NK-92 (cell line): ENCODE results near the gene MEGF6.

ENCODE experiments used
- DNase-seq: peaks from one replicate; lab custom pipeline; 2025; ENCODE audit not compliant: unreplicated experiment; lab: John Stamatoyannopoulos, UW

Gene MEGF6

DNA sequence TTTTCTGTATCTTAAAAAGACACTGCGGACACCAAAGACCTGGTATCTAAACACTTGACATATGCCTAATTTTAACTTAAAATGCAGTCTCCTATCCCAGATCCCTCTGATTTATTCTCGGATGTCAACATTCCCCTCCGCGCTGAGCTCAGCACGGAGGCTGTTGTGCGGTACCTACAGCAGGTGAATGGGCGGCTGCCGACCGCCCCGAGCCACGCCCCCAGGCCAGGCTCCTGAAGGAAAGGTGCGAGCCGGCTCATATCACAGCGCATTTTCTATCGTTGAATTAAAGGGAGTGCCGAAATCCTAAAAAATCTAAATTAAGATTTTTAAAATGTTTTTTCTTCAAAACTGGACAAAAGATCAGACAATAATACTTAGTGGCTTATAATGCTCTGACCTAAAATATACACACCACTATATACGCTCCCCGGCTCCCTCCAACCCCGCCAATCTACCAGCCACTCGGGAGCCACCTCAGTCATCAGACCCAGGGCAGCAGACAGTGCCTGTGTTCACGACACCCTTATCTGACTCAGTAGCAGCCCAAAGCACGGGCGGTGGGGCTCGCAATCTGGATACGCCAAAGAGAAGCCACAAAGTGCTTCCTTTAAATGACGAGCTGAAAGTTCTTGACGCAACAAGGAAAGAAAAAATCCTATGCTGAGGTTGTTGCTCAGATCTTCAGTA, 34.5 kb upstream of the MEGF6 start:
- no peak for DNase-seq

DNA sequence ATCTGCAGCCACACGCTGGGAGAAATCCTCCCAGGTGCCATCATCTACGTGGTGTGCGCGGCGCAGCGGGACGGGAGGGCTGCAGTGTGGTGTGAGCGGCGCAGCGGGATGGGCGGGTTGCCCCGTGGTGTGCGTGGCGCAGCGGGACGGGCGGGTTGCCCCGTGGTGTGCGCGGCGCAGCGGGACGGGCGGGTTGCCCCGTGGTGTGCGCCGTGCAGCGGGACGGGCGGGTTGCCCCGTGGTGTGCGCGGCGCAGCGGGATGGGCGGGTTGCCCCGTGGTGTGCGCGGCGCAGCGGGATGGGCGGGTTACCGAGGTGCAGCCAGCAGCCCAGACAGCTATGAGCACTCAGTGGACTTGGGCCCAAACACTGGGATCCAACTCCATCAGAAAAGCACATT, 33.9 kb upstream of the MEGF6 start:
- no peak for DNase-seq

DNA sequence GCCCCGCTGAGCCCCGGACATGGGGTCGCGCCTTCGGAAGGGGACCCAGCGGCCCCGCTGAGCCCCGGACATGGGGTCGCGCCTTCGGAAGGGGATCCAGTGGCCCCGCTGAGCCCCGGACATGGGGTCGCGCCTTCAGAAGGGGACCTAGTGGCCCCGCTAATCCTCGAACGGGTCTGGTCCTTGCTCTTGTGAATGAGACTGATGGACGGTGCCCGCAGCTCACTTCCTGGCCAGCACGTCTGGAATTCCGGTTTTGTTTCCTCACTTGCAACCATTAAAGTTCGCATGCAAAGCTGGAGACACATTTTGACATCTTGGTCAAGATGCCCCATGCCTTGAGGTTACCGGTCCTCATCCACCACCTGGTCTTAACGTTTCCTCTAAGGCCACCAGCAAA, 33.0 kb upstream of the MEGF6 start:
- no peak for DNase-seq

DNA sequence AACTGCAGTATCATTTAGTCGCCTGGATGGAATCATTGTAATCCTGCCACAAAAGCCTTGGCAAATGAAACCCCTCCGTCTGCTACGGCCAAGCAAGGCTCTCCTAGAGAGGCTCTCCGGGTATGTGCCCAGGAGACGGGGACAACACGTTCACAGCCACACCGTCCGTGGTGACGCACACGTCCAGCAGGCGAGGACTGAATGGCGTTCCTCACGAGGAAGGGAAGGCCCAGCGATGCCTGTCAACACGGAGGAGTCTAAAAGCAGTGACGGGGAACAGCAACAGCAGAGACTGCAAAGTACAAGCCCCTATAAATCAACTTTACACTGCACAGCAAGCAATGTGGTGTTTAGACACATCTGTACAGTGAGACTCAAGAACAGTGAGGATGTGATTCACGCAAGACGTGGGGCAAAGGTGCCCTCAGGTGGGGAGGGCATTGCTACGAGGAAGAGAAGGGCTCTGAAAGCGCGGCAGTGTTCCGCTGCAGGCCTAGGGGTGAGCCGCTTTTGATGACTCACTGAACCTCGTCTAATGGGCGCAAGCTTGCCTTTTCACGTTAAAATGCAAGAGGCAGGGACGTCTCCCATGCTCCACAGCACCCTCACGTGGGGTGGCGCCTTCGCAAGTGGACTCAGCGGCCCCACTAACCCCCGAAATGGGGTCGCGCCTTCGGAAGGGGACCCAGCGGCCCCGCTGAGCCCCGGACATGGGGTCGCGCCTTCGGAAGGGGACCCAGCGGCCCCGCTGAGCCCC, 31.8 kb upstream of the MEGF6 start:
- DNase-seq, result no peak

DNA sequence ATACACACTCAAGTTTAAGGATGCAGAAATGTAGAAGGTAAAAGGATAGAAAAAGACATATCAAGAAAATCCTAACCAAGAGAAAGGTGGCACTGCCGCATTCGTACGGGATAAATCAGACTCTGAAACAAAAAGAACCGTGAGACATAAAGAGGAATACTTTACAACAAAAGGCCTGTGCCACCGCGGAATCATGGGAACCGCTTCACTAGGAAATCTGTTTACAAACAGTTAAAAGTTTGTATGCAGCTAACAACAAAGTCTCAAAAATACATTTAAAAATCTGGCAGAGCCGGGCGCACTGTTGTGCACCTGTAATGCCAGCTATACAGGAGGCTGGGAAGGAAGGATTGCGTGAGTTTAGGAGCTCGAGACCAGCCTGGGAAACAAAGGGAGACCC, 30.5 kb upstream of the MEGF6 start:
- no peak for DNase-seq

DNA sequence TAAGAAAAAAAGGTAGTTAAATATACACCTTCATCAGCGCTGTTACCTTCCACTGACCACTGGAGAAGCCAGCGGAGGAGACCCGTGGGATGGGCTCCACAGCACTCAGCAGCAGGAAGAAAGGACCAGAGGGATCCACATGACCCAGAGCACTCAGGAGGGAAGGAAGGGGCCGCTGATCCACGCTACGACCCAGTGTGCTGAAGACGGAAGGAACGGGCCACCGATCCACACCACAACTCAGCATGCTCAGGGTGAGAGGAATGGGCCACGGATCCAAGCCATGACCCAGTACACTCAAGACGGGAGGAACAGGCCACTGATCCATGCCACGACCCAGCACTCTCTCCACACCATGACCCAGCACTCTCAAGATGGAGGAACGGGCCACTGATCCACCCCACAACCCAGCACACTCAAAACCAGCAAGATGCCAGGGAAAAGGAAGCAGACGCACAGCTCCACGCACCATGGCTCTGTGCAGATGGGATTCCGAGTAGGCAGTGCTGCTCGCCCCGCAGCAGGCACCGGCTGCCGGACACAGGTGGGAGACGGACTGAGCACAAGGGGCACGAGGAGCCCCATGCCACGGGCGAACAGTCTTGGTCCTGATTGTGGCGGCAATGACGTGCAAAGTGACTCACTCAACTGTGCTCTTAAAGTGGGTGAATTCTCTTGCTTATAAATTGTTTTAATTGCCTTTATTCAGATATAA, 29.9 kb upstream of the MEGF6 start:
- no peak for DNase-seq

DNA sequence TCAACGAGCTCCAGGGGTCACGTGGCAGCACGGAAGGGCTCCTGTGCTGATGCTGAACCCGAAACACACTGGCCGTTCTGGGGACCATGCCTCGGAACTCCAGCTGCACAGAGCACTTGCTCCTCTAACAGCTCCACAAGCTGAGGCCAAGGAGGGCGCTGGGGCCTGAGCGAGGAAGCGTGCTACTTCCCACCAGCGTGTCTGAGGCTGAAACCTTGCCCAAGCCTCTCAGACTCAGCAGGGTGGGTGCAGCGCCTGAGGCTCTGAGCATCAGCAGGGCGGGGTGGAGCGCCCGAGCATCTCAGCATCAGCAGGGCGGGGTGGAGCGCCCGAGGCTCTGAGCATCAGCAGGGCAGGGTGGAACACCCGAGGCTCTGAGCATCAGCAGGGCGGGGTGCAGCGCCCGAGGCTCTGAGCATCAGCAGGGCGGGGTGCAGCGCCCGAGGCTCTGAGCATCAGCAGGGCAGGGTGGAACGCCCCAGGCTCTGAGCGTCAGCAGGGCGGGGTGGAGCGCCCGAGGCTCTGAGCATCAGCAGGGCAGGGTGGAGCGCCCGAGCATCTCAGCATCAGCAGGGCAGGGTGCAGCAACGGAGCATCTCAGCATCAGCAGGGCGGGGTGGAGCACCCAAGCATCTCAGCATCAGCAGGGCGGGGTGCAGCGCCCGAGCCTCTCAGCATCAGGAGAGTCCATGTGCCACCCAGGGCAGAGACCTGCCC, 29.0 kb upstream of the MEGF6 start:
- no peak for DNase-seq

DNA sequence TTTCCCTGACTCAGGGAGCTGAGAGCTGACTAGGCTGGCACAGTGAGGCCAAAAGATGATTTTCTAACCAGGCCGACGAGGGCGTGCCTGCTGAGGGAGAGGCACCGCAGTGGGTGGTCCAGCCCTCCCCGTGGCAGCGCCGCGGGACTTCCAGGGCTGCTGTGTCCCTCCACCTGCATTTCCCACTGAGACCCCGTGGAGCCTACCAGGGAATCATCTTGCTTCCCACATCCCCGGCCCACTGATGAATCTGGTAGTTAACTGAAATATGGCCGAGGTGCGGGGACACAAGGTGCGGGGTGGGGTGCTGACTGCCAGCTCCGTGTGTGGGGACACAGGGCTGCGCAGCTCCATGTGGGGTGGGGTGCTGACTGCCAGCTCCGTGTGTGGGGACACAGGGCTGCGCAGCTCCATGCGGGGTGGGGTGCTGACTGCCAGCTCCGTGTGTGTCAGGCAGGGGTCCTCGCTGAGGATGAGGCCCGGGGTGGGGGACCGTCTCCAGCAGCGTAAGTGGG, 28.1 kb upstream of the MEGF6 start:
- DNase-seq, result no peak

DNA sequence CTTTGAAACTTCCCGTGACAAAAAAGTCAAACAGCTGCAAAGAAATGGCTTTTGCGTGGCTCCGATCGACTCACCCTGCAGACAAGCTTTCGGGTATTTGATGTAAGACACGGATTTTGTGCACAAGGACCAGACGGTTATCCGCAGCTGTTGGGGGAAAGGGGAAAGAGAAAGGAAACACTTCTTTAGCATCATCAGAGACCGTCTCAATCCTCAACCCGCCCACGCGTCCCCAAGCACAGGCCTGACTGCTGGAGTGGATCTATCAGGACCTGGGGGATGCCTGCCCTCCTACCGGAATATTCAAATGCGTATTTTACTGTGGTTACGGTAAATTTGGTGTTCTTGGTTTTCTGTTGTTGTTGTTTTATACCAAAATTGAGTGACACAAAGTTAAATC, 27.4 kb upstream of the MEGF6 start:
- DNase-seq, result no peak

DNA sequence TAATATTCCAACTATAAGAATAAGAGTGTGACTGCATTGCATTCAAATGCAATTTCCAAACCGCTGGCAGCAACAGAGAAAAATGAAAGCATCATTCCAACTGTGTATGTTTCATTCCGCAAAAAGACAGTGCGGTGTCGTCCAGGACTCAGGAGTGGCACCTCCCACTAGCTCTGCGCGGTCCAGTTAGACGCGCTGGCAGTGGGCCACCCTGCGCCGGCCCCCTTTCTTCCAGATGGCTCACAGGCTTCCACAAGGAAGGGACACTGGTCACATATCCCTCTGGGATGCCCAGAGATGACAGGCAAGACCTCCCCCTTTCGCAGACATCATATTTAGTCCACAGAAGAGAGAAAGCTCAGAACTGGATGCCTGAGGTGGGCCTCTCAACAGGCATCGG, 26.7 kb upstream of the MEGF6 start:
- DNase-seq, result no peak

DNA sequence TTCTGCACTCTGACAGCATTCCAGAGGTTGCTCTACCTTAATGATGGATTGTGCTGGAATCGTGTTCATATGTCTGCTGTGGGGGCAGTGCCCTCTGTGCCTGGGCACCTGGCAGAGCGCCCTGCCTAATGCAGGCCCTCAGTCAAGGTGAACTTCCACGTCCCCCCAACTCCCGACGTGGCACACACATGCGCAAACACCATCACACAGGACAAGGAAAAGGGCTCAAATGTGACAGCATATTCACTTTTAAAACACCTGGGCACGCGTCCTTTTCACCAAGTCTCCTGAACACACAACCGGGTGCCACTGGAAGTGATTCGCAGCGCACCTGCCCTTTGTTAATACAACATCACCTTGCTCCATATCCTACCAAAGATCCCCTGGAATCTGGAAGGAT, 25.2 kb upstream of the MEGF6 start:
- DNase-seq, result no peak

DNA sequence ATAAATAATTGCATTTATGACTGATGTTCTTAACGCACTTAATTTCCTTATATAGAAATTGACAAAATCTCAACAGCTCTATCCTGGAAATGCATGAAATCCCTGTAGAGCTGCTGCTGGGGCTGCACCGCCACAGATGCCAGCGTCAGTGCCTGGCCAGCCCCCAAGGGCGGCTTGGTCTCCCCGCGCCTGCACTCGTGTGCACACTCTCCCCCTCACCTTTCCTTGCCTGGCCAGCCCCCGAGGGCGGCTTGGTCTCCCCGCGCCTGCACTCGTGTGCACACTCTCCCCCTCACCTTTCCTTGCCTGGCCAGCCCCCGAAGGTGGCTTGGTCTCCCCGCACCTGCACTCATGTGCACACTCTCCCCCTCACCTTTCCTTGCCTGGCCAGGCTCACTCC, 24.8 kb upstream of the MEGF6 start:
- DNase-seq, result no peak

DNA sequence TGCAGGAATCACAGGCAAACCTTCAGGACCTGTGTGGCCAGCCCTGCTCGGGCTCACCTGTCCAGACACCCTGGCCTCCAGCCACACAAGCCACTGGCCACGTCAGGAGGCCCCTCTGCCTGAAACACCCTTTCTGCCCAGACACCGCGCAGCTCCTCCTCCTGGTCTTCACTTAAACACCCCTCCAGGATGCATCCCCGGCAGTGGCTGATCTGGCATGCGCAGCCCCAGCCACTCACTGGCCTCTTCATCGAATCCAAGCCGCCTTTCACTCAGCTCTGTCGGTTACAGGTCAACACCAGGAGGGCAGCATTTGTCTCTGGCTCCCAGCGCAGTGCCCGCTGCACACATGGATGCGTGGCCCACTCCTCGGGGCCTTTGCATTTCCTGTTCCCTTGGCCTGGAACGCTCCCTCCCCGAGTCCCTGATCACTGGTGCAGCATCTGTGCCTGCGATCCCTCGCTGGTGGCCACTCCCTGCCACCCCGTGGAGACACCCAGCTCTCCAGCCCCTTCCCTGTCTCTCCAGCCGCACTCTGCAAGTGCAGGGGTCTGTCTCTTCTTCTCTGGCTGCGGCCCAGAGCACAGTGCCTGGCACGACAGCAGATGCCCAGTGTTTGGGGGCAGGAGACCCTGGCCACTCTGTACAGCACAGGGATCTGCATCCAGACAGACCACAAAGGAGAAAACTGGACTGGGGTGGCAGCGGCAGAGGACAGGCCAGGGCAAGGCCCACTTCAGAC, 22.9 kb upstream of the MEGF6 start:
- no peak for DNase-seq

DNA sequence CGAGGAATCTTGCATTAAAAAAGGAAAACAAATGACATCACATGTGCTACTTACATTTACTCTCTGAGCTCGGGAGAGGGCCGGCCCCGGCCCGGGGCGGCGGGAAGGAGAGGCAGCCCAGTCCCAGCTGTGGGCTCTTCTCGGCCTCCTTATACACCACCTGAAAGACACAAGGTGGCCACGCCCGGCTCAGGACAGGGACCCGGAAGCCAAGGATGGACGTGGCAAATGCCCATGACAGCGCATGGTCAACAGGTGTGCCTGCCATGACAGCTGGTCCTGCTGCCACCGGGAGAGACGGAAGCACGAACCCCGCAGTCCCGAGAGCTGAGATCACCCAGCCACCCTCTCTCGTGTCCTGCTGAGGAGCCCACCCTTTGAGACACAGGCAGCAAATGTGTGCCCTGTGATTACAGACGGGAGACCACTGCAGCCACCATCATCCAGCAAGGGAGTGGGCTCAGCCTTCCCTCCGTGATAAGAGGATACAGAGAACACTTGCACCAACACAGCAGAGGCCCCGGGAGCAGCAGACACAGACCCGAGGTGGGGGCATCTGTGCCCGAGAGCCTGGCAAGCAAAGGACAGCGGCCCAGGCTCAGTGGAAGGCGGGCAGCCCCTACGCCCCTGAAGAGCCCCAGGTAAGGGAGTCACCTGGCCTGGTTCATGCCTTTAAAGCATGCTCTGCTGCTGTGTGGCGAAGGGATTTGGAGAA, 22.2 kb upstream of the MEGF6 start:
- no peak for DNase-seq

DNA sequence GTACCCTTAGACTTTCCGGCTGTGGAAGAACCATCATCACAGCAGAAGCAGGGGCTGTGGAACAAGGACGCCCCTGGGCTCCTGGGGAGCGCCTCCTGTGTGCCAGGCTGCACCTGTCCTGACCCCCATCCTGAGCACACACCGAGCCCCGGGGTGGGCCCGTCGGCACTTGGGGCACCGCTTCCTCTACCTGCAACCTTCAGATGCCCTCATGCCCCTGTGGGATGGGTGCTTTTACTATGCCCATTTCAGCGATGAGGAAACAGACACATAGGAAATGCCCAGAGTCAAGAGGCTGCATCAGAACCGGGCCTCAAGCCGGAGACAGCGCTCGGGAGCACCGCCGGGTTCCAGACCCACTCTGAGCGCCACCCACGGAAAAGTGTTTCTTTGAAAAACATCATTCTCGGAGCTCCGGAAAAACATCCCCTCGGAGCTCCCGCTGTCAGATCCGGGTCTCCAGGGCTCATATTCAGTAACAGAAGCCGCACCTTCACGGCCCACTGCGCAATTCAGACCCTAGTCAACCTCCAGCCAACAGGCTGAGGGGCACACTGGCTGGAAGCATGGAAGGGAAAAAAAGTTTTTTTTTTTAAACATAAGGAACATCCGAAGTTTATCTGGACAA, 21.5 kb upstream of the MEGF6 start:
- DNase-seq, result no peak

DNA sequence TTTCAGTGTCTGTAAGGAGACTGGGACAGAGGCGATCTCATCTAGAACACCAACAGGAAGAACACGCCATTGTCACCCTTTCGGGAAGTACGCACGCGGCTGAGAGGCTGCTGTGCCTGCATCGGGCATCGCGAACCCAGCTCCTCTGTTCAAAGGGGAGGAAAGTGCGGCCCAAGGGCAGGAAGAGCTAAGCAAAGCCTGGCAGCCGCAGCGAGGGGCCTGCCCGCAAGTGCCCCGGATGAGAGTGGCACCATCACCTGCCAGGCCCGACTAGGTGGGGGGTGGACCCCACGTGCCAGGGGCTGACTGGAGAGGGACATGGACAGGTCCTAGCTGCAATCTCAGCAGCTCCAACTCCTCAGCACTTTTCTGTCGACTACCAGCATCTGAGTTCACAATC, 21.0 kb upstream of the MEGF6 start:
- no peak for DNase-seq

DNA sequence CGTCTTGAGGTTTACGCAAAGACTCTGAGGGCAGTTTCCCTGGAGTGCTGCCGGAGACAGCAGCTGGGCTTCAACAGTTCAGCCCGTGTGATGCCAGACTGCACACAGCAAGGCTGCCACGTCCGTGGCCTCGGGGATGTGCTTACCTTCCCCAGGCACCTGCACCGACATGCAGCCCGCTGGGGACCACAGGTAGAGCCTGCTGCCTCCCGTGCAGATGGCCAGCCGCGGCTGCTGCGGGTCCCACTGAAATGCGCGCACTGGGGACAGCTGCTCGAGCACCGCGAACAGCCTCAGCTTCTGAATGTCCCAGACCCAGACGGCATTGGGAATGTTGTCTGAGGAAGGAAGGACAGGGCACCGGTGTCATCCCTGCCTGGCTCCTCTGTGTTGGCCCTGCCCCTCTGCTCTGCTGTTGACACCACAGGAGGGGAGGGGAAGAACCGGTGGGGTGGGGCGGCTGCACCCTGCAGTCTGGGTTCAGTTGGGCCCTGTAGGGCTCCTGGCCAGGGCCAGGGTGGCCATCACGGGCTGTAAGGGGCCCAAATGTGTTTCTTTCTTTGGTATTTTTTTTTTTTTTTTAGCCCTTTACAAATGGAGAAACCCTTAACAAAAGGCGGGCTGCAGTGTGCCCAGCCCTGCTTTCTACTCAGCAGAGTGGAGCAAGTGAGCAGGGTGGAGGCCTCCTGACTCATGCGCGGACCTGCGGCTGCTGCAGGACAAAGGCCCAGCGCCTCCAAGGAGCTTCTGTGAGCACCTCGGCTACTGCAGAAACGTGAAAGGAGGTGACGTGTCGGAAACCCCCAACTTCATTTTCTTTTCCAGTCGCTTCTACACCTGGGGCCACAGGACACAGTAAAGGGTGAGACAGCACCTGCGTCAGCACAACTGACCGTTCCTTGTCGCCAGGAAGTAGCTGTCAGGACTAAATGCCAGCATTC, 20.3 kb upstream of the MEGF6 start:
- no peak for DNase-seq

DNA sequence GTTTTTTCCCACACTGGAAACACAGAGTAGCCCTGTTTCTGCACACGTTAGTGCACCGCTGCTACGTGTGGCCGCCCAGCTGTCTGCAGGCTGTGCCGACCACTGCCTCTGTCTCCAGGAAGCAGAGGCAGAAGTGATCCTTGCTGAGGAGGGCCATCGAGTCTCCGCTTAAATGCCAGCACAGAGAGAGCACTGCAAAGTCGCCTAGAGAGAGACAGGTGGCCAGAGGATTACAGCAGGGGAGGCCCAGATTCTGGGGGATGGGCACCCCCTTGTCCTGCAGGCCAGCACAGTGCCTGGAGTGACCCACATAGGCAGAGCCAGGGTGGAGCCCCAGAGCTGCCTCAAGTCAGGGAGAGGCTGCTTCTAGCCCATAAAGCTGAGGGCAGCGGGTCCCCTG, 19.6 kb upstream of the MEGF6 start:
- no peak for DNase-seq
